ENCODE data around the gene ODAD2. TPM values are rescaled to one million over a fixed set of nuclear protein-coding genes. Genes with fewer than 3 reads are reported as not detected.

Gene ODAD2
- polyA plus RNA-seq, 1 donor, result 0.61 TPM

GRCh38 chr10:27844223-27844622 lies 154.7 kb downstream of the ODAD2 start:
- Histone ChIP-seq H3K4me3 (ENCODE audit: low read length) (no peak overlapping the region), H3K27me3 (ENCODE audit: control insufficient read depth, insufficient read depth, low read length) (no peaks in the 10 kb centered on the region), H3K36me3 (ENCODE audit: control insufficient read depth, insufficient read depth, low read length) (no peaks in the 10 kb centered on the region), H3K4me1 (ENCODE audit: control insufficient read depth, insufficient read depth, low read length) (no peaks in the 10 kb centered on the region), H3K9me3 (ENCODE audit: control insufficient read depth, low read depth, low read length) (no peaks in the 10 kb centered on the region), H3K27ac (ENCODE audit: low read length) (no peak overlapping the region)
- DNase-seq, result no peak
- WGBS (ENCODE audit: insufficient coverage, low lambda C conversion rate), result no CpG with 5 or more reads among the region's 1 CpG

- Histone ChIP-seq H3K4me1 (ENCODE audit: control insufficient read depth, insufficient read depth, low read length) (no peaks in the 10 kb centered on the region), H3K9me3 (ENCODE audit: control insufficient read depth, low read depth, low read length) (no peaks in the 10 kb centered on the region), H3K36me3 (ENCODE audit: control insufficient read depth, insufficient read depth, low read length) (no peaks in the 10 kb centered on the region), H3K4me3 (ENCODE audit: low read length) (no peak overlapping the region), H3K27me3 (ENCODE audit: control insufficient read depth, insufficient read depth, low read length) (no peaks in the 10 kb centered on the region), H3K27ac (ENCODE audit: low read length) (no peak overlapping the region)
- 100% methylated on average over 3 of the region's 8 CpGs for WGBS (ENCODE audit: insufficient coverage, low lambda C conversion rate)
- DNase-seq, result no peak
Observed at GRCh38 chr10:27838901-27839300, 160.0 kb downstream of the ODAD2 start.

GRCh38 chr10:27838361-27838760 lies 160.5 kb downstream of the ODAD2 start:
- H3K27ac ChIP-seq (ENCODE audit: low read length), result no peak overlapping the region
- no peaks in the 10 kb centered on the region for H3K36me3 ChIP-seq (ENCODE audit: control insufficient read depth, insufficient read depth, low read length)
- no peaks in the 10 kb centered on the region for H3K27me3 ChIP-seq (ENCODE audit: control insufficient read depth, insufficient read depth, low read length)
- H3K4me3 ChIP-seq (ENCODE audit: low read length), result no peak overlapping the region
- H3K9me3 ChIP-seq (ENCODE audit: control insufficient read depth, low read depth, low read length), result no peaks in the 10 kb centered on the region
- WGBS (ENCODE audit: insufficient coverage, low lambda C conversion rate), result 50% methylated on average over 1 of the region's 4 CpGs
- no peaks in the 10 kb centered on the region for H3K4me1 ChIP-seq (ENCODE audit: control insufficient read depth, insufficient read depth, low read length)
- no peak for DNase-seq

DNA sequence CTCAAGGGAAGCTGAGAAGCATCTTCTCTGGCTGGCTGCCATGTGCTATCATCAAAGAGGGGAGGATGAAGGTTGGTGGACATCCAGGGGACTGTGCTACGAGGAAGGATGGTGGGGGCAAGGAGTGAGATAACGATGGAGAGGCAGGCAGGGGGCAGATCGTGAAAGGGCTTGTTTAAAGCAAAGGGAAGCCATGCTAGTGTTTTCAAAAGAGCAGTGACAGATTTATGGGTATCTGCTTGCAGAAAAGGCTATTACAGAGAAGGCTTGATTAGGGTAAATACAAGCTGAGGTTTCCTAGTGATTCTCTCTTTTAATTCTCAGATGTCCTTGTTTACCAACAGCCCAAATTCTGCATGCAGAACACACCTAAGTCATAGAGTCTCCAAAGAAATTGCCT lies 164.4 kb downstream of the ODAD2 start:
- Histone ChIP-seq H3K4me3 (ENCODE audit: low read length) (no peak overlapping the region), H3K27ac (ENCODE audit: low read length) (no peak overlapping the region), H3K27me3 (ENCODE audit: control insufficient read depth, insufficient read depth, low read length) (no peaks in the 10 kb centered on the region), H3K36me3 (ENCODE audit: control insufficient read depth, insufficient read depth, low read length) (no peaks in the 10 kb centered on the region), H3K9me3 (ENCODE audit: control insufficient read depth, low read depth, low read length) (no peaks in the 10 kb centered on the region), H3K4me1 (ENCODE audit: control insufficient read depth, insufficient read depth, low read length) (no peaks in the 10 kb centered on the region)
- 0% methylated on average over 1 of the region's 3 CpGs for WGBS (ENCODE audit: insufficient coverage, low lambda C conversion rate)
- DNase-seq, result no peak

- WGBS (ENCODE audit: insufficient coverage, low lambda C conversion rate), result 100% methylated on average over 1 of the region's 6 CpGs
- Histone ChIP-seq H3K36me3 (ENCODE audit: control insufficient read depth, insufficient read depth, low read length) (no peaks in the 10 kb centered on the region), H3K27me3 (ENCODE audit: control insufficient read depth, insufficient read depth, low read length) (no peaks in the 10 kb centered on the region), H3K4me1 (ENCODE audit: control insufficient read depth, insufficient read depth, low read length) (no peaks in the 10 kb centered on the region), H3K27ac (ENCODE audit: low read length) (no peak overlapping the region), H3K4me3 (ENCODE audit: low read length) (no peak overlapping the region), H3K9me3 (ENCODE audit: control insufficient read depth, low read depth, low read length) (no peaks in the 10 kb centered on the region)
- DNase-seq, result no peak
Observed at GRCh38 chr10:27833792-27834191, 165.1 kb downstream of the ODAD2 start.

GRCh38 chr10:27832826-27833225 lies 166.1 kb downstream of the ODAD2 start:
- WGBS (ENCODE audit: insufficient coverage, low lambda C conversion rate), result no CpG with 5 or more reads among the region's 3 CpGs
- no peaks in the 10 kb centered on the region for H3K9me3 ChIP-seq (ENCODE audit: control insufficient read depth, low read depth, low read length)
- no peaks in the 10 kb centered on the region for H3K27me3 ChIP-seq (ENCODE audit: control insufficient read depth, insufficient read depth, low read length)
- no peak overlapping the region for H3K27ac ChIP-seq (ENCODE audit: low read length)
- H3K4me1 ChIP-seq (ENCODE audit: control insufficient read depth, insufficient read depth, low read length), result no peaks in the 10 kb centered on the region
- no peak overlapping the region for H3K4me3 ChIP-seq (ENCODE audit: low read length)
- no peak for DNase-seq
- no peaks in the 10 kb centered on the region for H3K36me3 ChIP-seq (ENCODE audit: control insufficient read depth, insufficient read depth, low read length)

GRCh38 chr10:27826369-27826768 lies 172.5 kb downstream of the ODAD2 start:
- Histone ChIP-seq H3K27me3 (ENCODE audit: control insufficient read depth, insufficient read depth, low read length) (no peaks in the 10 kb centered on the region), H3K4me3 (ENCODE audit: low read length) (no peak overlapping the region), H3K36me3 (ENCODE audit: control insufficient read depth, insufficient read depth, low read length) (no peaks in the 10 kb centered on the region), H3K9me3 (ENCODE audit: control insufficient read depth, low read depth, low read length) (no peaks in the 10 kb centered on the region), H3K27ac (ENCODE audit: low read length) (no peak overlapping the region), H3K4me1 (ENCODE audit: control insufficient read depth, insufficient read depth, low read length) (no peaks in the 10 kb centered on the region)
- WGBS (ENCODE audit: insufficient coverage, low lambda C conversion rate), result 100% methylated on average over 3 of the region's 9 CpGs
- DNase-seq, result no peak

DNA sequence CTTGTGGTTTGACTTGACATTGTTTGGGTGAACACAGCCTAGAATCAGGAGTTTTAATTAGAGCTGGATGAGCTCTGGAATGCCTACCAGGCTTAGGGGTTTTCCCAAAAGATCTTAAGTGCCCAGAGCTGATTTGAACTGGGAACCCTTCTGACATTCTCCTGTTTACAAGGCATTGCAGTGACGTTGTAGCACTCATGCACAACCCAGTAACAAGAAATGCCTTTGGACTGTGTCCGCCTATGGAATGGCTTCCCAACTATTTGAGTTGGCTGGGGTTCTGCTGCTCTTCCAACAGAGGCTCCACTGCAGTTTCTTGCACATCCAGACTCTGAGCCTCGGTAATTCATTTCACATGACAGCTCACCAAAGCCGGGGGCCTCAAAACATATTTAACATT lies 176.6 kb downstream of the ODAD2 start:
- Histone ChIP-seq H3K27me3 (ENCODE audit: control insufficient read depth, insufficient read depth, low read length) (no peaks in the 10 kb centered on the region), H3K27ac (ENCODE audit: low read length) (no peak overlapping the region), H3K4me3 (ENCODE audit: low read length) (no peak overlapping the region), H3K36me3 (ENCODE audit: control insufficient read depth, insufficient read depth, low read length) (no peaks in the 10 kb centered on the region), H3K9me3 (ENCODE audit: control insufficient read depth, low read depth, low read length) (no peaks in the 10 kb centered on the region), H3K4me1 (ENCODE audit: control insufficient read depth, insufficient read depth, low read length) (no peaks in the 10 kb centered on the region)
- DNase-seq, result no peak
- WGBS (ENCODE audit: insufficient coverage, low lambda C conversion rate), result no CpG with 5 or more reads among the region's 4 CpGs

DNA sequence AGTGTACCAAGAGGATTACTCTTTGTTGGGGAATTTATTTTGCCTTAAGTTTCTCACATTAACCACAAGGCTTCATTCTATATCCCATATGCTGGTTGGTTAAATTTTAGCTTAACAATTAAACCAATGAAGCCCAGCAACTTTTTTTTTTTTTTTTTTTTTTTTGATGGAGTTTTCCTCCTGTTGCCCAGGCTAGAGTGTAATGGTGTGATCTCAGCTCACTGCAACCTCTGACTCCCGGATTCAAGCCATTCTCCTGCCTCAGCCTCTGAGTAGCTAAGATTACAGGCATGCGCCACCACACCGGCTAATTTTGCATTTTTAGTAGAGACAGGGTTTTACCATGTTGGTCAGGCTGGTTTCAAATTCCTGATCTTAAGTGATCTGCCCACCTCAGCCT lies 178.2 kb downstream of the ODAD2 start:
- H3K27me3 ChIP-seq (ENCODE audit: control insufficient read depth, insufficient read depth, low read length), result no peaks in the 10 kb centered on the region
- no peak for DNase-seq
- no peak overlapping the region for H3K4me3 ChIP-seq (ENCODE audit: low read length)
- no CpG with 5 or more reads among the region's 3 CpGs for WGBS (ENCODE audit: insufficient coverage, low lambda C conversion rate)
- no peaks in the 10 kb centered on the region for H3K36me3 ChIP-seq (ENCODE audit: control insufficient read depth, insufficient read depth, low read length)
- no peak overlapping the region for H3K27ac ChIP-seq (ENCODE audit: low read length)
- no peaks in the 10 kb centered on the region for H3K9me3 ChIP-seq (ENCODE audit: control insufficient read depth, low read depth, low read length)
- no peaks in the 10 kb centered on the region for H3K4me1 ChIP-seq (ENCODE audit: control insufficient read depth, insufficient read depth, low read length)

- WGBS (ENCODE audit: insufficient coverage, low lambda C conversion rate), result 20% methylated on average over 1 of the region's 9 CpGs
- Histone ChIP-seq H3K27me3 (ENCODE audit: control insufficient read depth, insufficient read depth, low read length) (no peaks in the 10 kb centered on the region), H3K4me3 (ENCODE audit: low read length) (no peak overlapping the region), H3K4me1 (ENCODE audit: control insufficient read depth, insufficient read depth, low read length) (no peaks in the 10 kb centered on the region), H3K9me3 (ENCODE audit: control insufficient read depth, low read depth, low read length) (no peaks in the 10 kb centered on the region), H3K27ac (ENCODE audit: low read length) (no peak overlapping the region), H3K36me3 (ENCODE audit: control insufficient read depth, insufficient read depth, low read length) (no peaks in the 10 kb centered on the region)
- DNase-seq, result no peak
Observed at GRCh38 chr10:27819781-27820531, 178.9 kb downstream of the ODAD2 start.

DNA sequence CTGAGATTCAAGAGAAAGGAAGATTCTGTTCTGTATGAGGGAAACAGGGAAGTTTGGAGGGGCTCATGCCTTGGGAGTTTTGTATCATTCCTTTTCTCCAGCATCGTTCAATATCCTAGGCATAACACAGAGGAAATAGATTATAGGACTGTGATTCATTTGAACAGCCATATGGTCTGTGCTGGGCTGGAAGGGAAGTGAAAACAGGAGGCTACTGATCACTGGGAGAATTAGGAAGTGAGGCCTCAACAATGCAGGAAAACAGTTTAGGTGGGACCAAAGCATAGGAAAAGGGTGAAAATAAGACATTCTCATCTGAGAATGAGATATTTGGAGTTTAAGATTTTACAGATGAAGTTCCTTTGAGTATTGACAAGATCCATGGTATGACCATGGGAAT lies 182.6 kb downstream of the ODAD2 start:
- Histone ChIP-seq H3K27ac (ENCODE audit: low read length) (no peak overlapping the region), H3K36me3 (ENCODE audit: control insufficient read depth, insufficient read depth, low read length) (no peaks in the 10 kb centered on the region), H3K4me3 (ENCODE audit: low read length) (no peak overlapping the region), H3K4me1 (ENCODE audit: control insufficient read depth, insufficient read depth, low read length) (no peaks in the 10 kb centered on the region), H3K27me3 (ENCODE audit: control insufficient read depth, insufficient read depth, low read length) (peaks cover 2% of the 10 kb centered on the region), H3K9me3 (ENCODE audit: control insufficient read depth, low read depth, low read length) (no peaks in the 10 kb centered on the region)
- no peak for DNase-seq
- WGBS (ENCODE audit: insufficient coverage, low lambda C conversion rate), result no CpG with 5 or more reads among the region's 1 CpG
